GM12875 (cell line): Measurements from ENCODE around the gene GPR137C.

Experiments
- H3K4me3 ChIP-seq: one replicate; pipeline ENCODE4 v1.5.1; 2011; ENCODE audit warnings: low read depth, low read length, control low read depth
- CTCF ChIP-seq: IDR thresholded peaks from 2 replicates; pipeline ENCODE4 v1.5.1; 2011; ENCODE audit warnings: low read depth, mild to moderate bottlenecking, control low read depth, inconsistent platforms, low read length, moderate library complexity, borderline replicate concordance; ENCODE audit not compliant: insufficient read depth

The GPR137C gene

GRCh38 chr14:52596861-52597260, 44.2 kb downstream of the GPR137C start:
- H3K4me3 ChIP-seq, result no peak overlapping the region
- no peak for TF ChIP-seq CTCF

- no peak overlapping the region for H3K4me3 ChIP-seq
These were observed 45.9 kb downstream of the GPR137C start for GRCh38 chr14:52598568-52598967.

GRCh38 chr14:52599974-52600373, 47.3 kb downstream of the GPR137C start:
- TF ChIP-seq CTCF, result no peak
- no peak overlapping the region for H3K4me3 ChIP-seq

More at GRCh38 chr14:52598568-52598967, 45.9 kb downstream of the GPR137C start:
- TF ChIP-seq CTCF, result no peak

- no peak for TF ChIP-seq CTCF
- H3K4me3 ChIP-seq, result no peak overlapping the region
These were observed 49.5 kb downstream of the GPR137C start for GRCh38 chr14:52602131-52602530.

GRCh38 chr14:52607061-52607460, 54.4 kb downstream of the GPR137C start:
- no peak for TF ChIP-seq CTCF
- H3K4me3 ChIP-seq, result no peak overlapping the region

- no peak for TF ChIP-seq CTCF
- H3K4me3 ChIP-seq, result no peak overlapping the region
These were observed 56.9 kb downstream of the GPR137C start for GRCh38 chr14:52609445-52610044.

DNA sequence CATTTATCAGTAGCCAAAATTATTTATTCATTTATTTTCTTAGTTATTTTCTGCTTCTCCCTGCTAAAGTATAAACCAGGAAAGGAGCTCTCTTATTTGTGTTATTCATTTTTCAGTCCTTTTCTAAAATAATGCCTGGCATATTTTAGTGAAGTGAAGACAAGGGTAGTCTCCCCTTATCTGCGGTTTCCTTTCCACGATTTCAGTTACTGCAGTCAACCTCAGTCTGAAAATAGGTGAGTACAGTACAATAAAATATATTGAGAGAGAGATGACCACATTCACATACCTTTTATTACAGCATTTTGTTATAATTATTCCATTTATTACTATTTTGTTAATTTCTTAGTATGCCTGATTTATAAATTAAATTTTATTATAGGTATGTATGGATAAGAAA, 57.6 kb downstream of the GPR137C start:
- TF ChIP-seq CTCF, result no peak
- H3K4me3 ChIP-seq, result no peak overlapping the region
